Thyroid gland (tissue), 4 donors: ENCODE results near the gene CBLB.

Source experiments
- POLR2A ChIP-seq, 2 donors: fragments of 450-650 bp; IDR thresholded peaks; one replicate each; pipeline ENCODE4 v1.6.1; 2017; ENCODE audit warnings: antibody characterized with exemption in 2 of 2, mild to moderate bottlenecking in 2 of 2, moderate library complexity in 1 of 2
- TF ChIP-seq, protein P1 (sequence below), 6 experiments: fragments of 200-600 bp in 3 of 6; fragments of 450-650 bp in 3 of 6; sonication (generic) in 3 of 6; IDR thresholded peaks; one replicate each; pipeline ENCODE4 v1.5.1; 2016 to 2019; ENCODE audit warnings: antibody characterized with exemption in 6 of 6, mild to moderate bottlenecking in 2 of 6, inconsistent platforms in 1 of 6, moderate library complexity in 1 of 6

DNA sequence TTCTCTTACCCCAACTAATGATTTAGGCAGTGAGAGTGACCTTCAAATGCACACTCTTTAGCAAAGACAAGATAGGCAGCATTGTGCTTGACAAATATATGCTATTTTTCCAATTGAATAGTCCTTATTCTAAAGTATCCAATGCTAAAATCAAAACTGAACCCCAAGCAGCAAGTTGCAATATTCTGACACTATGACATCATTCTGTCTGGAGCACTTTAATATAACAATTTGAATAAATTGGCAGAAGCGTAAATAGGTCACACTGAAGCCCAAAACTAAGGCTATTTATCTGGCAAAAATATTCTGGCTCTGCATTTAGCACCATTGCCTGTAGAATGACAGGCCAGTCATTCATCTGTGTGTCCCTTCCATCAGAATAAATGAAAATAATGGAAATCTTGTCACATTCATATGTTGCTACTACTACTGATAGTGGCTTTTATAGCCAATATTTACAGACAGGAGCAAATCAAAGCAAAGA, 2.9 kb downstream of the CBLB start:
- TF ChIP-seq, protein P1, sequence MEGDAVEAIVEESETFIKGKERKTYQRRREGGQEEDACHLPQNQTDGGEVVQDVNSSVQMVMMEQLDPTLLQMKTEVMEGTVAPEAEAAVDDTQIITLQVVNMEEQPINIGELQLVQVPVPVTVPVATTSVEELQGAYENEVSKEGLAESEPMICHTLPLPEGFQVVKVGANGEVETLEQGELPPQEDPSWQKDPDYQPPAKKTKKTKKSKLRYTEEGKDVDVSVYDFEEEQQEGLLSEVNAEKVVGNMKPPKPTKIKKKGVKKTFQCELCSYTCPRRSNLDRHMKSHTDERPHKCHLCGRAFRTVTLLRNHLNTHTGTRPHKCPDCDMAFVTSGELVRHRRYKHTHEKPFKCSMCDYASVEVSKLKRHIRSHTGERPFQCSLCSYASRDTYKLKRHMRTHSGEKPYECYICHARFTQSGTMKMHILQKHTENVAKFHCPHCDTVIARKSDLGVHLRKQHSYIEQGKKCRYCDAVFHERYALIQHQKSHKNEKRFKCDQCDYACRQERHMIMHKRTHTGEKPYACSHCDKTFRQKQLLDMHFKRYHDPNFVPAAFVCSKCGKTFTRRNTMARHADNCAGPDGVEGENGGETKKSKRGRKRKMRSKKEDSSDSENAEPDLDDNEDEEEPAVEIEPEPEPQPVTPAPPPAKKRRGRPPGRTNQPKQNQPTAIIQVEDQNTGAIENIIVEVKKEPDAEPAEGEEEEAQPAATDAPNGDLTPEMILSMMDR (IDR thresholded peaks at IDR 0.05): no peak
- TF ChIP-seq POLR2A (IDR thresholded peaks at IDR 0.05): no peak
